Osteoblast (primary cell): ENCODE measurements around the gene DNAH17. TPM values are rescaled to one million over a fixed set of nuclear protein-coding genes. Genes with fewer than 3 reads are reported as not detected.

Source experiments
- DNase-seq: peaks from one replicate; pipeline ENCODE4 v3.0.0; 2011; ENCODE audit warnings: low spot score, mixed read lengths; ENCODE audit not compliant: insufficient read length; ENCODE audit errors: missing footprints
- H2AFZ ChIP-seq: 2 replicates; pipeline ENCODE4 v1.6.0; 2011; ENCODE audit warnings: mild to moderate bottlenecking, low read length
- H3K27ac ChIP-seq: 2 replicates; pipeline ENCODE4 v1.5.1; 2011; ENCODE audit warnings: mild to moderate bottlenecking, low read depth, low read length, moderate library complexity
- H3K27me3 ChIP-seq: 2 replicates; pipeline ENCODE4 v1.6.0; 2012; ENCODE audit warnings: mild to moderate bottlenecking, control low read depth, inconsistent platforms, low read length, moderate library complexity; ENCODE audit not compliant: insufficient read depth
- H3K36me3 ChIP-seq: 2 replicates; pipeline ENCODE4 v1.5.1; 2011; ENCODE audit warnings: mild to moderate bottlenecking, low read length, control low read depth, moderate library complexity; ENCODE audit not compliant: insufficient read depth
- H3K4me1 ChIP-seq: 2 replicates; pipeline ENCODE4 v1.5.1; 2011; ENCODE audit warnings: mild to moderate bottlenecking, low read length, control low read depth, moderate library complexity; ENCODE audit not compliant: insufficient read depth
- H3K4me2 ChIP-seq: 2 replicates; pipeline ENCODE4 v1.6.0; 2011; ENCODE audit warnings: mild to moderate bottlenecking, low read length; ENCODE audit not compliant: insufficient read depth
- H3K4me3 ChIP-seq: fragments of 200-600 bp; sonication (generic); 3 replicates; pipeline ENCODE4 v1.5.1; 2012; ENCODE audit warnings: mild to moderate bottlenecking, low read length, inconsistent platforms; ENCODE audit not compliant: insufficient read depth
- H3K79me2 ChIP-seq: 2 replicates; pipeline ENCODE4 v1.6.0; 2012; ENCODE audit warnings: mild to moderate bottlenecking, low read length, control low read depth, inconsistent platforms; ENCODE audit not compliant: insufficient read depth
- H3K9me3 ChIP-seq: 2 replicates; pipeline ENCODE4 v1.5.1; 2011; ENCODE audit warnings: low read depth, low read length, control low read depth
- H4K20me1 ChIP-seq: 2 replicates; pipeline ENCODE4 v1.6.0; 2012; ENCODE audit warnings: mild to moderate bottlenecking, low read length, control low read depth; ENCODE audit not compliant: insufficient read depth
- CTCF ChIP-seq: IDR thresholded peaks from 2 replicates; pipeline ENCODE4 v1.5.1; 2011; ENCODE audit warnings: mild to moderate bottlenecking, low read depth, low read length, moderate library complexity; ENCODE audit errors: extremely low read depth
- total RNA-seq: library from RNA; depleted of rRNA; stranded (reverse); fragments of >200 nt; gene quantifications from 2 replicates; pipeline ENCODE4 v1.2.3, GENCODE V29; 2012

Gene DNAH17
- total RNA-seq, 1 donor: under 0.01 TPM

DNA sequence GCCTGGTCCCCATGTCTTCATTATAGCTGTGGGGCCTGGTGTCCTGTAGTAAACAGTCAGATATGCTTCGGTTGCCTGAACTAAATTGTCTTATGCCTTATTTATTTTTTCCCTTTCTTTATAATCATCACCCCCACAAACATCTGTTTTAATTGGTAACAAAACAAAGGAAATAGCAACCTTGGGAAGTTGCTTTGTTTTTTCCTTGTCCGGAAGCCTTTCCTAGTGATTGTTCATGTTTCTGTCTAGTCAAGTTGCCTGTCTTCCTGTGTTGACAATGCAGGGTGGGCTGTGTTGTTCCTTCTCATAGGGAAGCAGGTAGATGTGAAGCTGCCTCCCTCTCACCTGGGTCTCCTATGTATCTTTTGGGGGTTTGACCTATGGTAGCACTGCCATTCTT is 182.0 kb downstream of the DNAH17 start:
- H4K20me1 ChIP-seq: peaks cover 21% of the 10 kb centered on the region
- H3K9me3 ChIP-seq: no peaks in the 10 kb centered on the region
- H3K4me2 ChIP-seq: no peak overlapping the region
- peaks cover 37% of the 10 kb centered on the region for H3K36me3 ChIP-seq
- peaks cover 46% of the 10 kb centered on the region for H3K4me1 ChIP-seq
- H3K27ac ChIP-seq: no peak overlapping the region
- no peak for TF ChIP-seq CTCF
- no peak overlapping the region for H3K4me3 ChIP-seq
- peak; percentile 6 for DNase-seq
- no peaks in the 10 kb centered on the region for H3K27me3 ChIP-seq
- peaks cover 81% of the 10 kb centered on the region for H3K79me2 ChIP-seq
- no peak overlapping the region for H2AFZ ChIP-seq

DNA sequence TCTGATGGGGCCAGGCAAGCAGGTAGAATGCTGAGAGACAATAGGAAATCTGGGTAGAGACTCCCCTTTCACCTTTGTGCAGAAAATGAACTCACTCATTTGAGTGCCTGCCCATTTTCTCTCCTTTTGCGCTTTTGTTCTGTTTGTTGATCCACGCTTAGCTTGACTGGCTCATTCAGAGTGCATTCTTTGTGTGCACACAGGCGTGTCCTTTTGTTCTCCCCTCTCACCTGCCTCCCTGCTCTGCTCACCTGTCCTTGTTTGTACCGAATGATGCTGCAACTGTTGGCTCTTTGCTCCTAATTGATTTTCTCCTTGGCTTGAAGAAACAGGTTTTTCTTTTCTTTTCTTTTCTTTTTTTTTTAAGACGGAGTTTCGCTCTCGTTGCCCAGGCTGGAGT is 183.0 kb downstream of the DNAH17 start:
- Histone ChIP-seq H3K4me2 (no peak overlapping the region), H3K27ac (no peak overlapping the region), H3K4me1 (peaks cover 51% of the 10 kb centered on the region), H4K20me1 (peaks cover 19% of the 10 kb centered on the region), H2AFZ (no peak overlapping the region), H3K36me3 (peaks cover 30% of the 10 kb centered on the region), H3K27me3 (no peaks in the 10 kb centered on the region), H3K9me3 (no peaks in the 10 kb centered on the region), H3K4me3 (no peak overlapping the region), H3K79me2 (peaks cover 83% of the 10 kb centered on the region)
- DNase-seq: peak; percentile 39
- no peak for TF ChIP-seq CTCF

DNA sequence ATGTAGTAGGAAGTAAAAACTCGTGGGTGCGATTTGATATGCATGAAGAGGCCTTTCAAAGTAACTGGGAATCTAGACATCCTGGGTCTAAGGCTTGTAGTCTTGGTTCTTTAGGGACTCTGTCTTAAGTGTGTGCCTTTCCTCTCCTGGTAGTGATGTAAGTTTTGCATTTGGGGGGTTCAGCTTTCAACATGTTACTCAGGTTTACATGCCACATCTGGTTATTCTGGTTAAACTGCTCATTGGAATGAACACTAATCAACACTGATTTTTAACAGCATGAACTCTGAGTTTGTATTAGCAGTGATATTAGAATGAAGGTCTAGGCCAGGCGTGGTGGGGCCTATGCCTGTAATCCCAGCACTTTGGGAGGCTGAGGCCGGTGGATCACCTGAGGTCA is 183.6 kb downstream of the DNAH17 start:
- Histone ChIP-seq H3K27ac (no peak overlapping the region), H3K27me3 (no peaks in the 10 kb centered on the region), H3K4me2 (no peak overlapping the region), H3K36me3 (peaks cover 24% of the 10 kb centered on the region), H3K9me3 (no peaks in the 10 kb centered on the region), H3K79me2 (peaks cover 83% of the 10 kb centered on the region), H3K4me1 (peaks cover 49% of the 10 kb centered on the region), H4K20me1 (peaks cover 13% of the 10 kb centered on the region), H3K4me3 (no peak overlapping the region), H2AFZ (no peak overlapping the region)
- no peak for DNase-seq
- no peak for TF ChIP-seq CTCF

DNA sequence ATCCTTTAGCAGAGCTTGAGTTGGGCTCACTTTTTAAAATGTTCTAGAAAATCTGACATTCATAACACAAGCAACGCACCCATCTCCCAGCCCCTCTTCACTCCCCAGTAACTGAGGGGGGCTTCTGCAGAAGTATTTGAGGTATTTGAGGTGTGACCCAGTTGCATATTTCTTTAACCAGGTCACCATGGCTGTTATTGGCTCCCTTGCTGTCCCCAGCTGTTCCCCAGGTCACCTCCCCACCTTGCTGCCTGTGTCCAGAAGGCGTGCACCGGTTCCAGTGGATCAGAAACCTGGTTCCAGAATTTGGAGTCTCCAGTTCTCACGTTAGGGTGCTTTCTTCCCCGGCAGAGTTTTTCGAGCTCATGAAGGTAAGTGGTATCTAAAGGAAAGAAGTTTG is 184.9 kb downstream of the DNAH17 start:
- H2AFZ ChIP-seq: no peak overlapping the region
- no peaks in the 10 kb centered on the region for H3K9me3 ChIP-seq
- TF ChIP-seq CTCF: no peak
- H3K27me3 ChIP-seq: no peaks in the 10 kb centered on the region
- H3K4me2 ChIP-seq: no peak overlapping the region
- DNase-seq: no peak
- peaks cover 92% of the 10 kb centered on the region for H3K79me2 ChIP-seq
- H3K27ac ChIP-seq: peak overlapping the region; percentile 85
- H3K4me1 ChIP-seq: peaks cover 40% of the 10 kb centered on the region
- H3K36me3 ChIP-seq: peaks cover 16% of the 10 kb centered on the region
- no peak overlapping the region for H3K4me3 ChIP-seq
- H4K20me1 ChIP-seq: peaks cover 5% of the 10 kb centered on the region
